Measurements from ENCODE around the gene HK3. TPM values are rescaled to one million over a fixed set of nuclear protein-coding genes. Genes with fewer than 3 reads are reported as not detected.

Gene HK3
- total and polyA plus RNA-seq, 2 of the 8 experiments (the other 6 are each of a cell fraction or from before 2014, with no cell fraction given) = not detected

GRCh38 chr5:176877793-176878331 is 21.3 kb downstream of the HK3 start (continued):
- TF ChIP-seq RNF2 (IDR thresholded peaks at IDR 0.05; ENCODE audit: borderline replicate concordance, low read depth, low read length, missing control alignments, poor library complexity, severe bottlenecking) (no peak), FOSL1 (IDR thresholded peaks at IDR 0.05; ENCODE audit: insufficient read depth, low read depth, low read length) (no peak), KDM1A (IDR thresholded peaks at IDR 0.05; ENCODE audit: borderline replicate concordance, low read length) (no peak)

All from H1 (cell line).